Stimulated activated CD4-positive, alpha-beta T cell treated with anti-CD3 and anti-CD28 coated beads, TNF-alpha, amount 100 ng/mL, for 4 hours (primary cell): Measurements from ENCODE around the gene CD40LG.

Experiments
- DNase-seq, 3 experiments: peaks; one replicate each; pipeline ENCODE4 v3.0.0-alpha.2; 2020; ENCODE audit warnings: low read depth in 3 of 3

CD40LG gene

GRCh38 chrX:136650811-136651210 is 2.9 kb downstream of the CD40LG start:
- DNase-seq: no peak

GRCh38 chrX:136652822-136653723 is 5.1 kb downstream of the CD40LG start:
- no peak for DNase-seq

- DNase-seq: no peak
Observed at GRCh38 chrX:136656361-136656964, 8.5 kb downstream of the CD40LG start.

DNA sequence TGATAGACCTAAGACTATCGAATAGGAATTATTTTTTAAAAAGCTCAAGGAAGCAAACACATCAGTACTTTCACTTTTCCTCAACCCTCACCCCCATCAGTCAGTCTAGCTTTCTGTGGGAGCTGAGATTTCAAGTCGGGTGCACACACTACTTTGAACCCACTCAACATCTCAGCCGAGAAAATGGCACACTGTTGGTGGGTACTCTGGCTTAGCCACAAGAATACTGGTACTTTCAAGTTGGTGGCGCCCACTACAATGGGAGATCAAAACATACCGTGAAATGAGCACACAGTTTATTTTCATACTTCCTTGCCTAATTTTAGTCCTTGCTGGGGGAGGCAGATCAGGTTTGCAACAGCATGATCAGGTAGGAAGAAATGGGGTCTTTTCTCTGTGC is 10.2 kb downstream of the CD40LG start:
- DNase-seq: no peak

- no peak for DNase-seq
Observed at GRCh38 chrX:136659174-136659573, 11.2 kb downstream of the CD40LG start.

DNA sequence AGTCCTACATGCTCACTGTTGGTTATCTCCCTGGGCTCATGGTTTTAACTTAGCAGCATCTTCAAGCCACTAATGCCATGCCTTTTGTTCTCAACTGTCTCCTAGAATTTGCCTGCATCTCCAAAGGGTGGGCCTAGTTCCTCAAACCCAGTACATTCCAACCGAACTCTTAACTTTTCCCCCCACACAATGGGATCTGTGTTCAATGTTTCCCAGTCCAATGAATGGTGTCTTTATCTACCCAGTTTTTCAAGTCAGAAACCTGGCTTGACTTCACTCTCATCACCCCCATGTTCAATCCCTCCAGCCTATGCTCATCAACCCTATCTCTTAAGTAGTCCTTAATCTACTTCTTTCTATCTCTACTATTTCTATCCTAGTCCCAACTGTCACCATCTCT is 12.9 kb downstream of the CD40LG start:
- DNase-seq: no peak

DNA sequence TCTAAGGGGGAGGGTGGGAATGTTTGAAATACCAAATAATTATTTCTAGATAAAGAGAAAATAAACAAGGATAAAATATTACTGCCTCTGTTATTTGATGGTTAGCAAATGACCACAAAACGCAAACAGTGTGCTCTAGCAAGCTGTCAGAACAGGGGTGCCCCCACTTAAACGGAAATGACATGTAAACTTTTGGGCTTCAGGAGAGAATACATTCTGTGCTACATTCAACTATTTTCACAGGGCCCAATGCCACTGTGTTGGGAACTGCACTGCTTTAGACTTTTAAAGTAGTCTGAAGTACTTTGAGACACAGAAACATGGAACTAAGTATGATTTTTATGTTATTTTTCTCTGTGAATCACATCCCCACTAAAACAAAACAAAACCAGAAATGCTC is 14.1 kb downstream of the CD40LG start:
- DNase-seq: no peak

DNA sequence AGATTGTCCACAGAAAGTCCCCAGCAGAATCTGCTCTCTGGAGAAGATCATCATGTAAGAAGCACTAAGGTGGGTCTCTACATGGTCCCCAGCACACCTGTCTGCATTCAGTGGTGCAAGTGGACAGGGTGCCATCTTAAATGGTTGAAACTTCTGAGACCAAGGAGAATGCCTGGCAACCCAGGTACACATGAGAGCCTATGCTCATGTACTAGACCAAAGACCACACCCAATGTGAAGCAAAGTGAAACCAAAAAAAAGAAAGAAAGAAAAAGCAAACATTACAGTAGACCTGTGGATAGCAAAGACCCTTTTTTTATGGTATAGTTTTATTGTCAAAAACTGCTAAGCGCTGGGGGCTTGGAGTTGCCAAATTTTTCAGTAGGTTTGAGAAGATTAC is 15.0 kb downstream of the CD40LG start:
- no peak for DNase-seq

GRCh38 chrX:136665258-136665900 is 17.4 kb downstream of the CD40LG start:
- no peak for DNase-seq

GRCh38 chrX:136666088-136666487 is 18.1 kb downstream of the CD40LG start:
- no peak for DNase-seq

- DNase-seq: no peak
Observed at GRCh38 chrX:136667446-136668168, 19.6 kb downstream of the CD40LG start.

DNA sequence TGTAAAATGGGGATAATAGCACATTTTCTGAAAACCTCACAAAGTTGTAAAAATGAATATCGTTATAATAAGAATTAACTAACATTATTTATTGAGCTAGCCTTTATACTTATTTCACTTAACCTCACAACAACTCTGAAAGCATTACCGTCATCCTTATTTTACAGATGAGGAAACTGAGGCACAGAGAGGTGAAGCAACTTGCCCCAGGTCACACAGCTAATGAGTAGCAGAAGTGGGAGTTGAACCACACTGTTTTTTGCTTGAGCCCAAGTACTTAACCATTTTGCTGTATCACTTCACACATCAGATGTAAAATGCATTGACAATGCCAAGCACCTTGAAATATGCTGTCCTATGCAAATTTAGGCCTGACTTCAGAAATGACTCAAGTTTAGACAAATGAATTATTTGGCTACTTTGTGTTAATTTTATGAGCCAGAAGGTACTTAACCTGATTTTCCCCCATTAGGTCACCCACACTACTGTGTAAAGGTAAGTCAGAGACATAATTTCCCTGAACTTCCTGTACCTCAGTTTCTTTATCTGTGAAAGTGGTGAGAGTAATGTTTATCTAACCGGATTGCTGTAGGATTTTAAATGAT is 23.1 kb downstream of the CD40LG start:
- no peak for DNase-seq

GRCh38 chrX:136674270-136674985 is 26.5 kb downstream of the CD40LG start:
- DNase-seq: no peak

DNA sequence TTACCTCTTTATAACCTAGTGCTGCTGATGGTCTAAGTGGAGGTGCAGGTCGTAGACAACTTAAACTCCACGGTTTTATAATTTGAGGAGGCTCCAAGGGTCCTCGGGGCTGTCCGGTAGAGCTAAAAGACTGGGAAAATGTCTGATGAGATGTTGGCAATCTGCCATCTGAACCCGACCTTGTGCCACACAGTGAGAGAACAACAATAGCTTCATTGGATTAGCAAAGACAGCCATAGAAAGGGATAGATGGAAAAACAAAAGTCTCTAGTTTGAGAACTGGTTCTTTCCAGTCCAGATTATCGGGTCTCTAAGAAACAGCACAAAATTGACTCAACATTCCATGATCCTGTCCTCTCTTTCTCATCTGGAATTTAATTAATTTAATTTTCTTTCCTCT is 31.6 kb downstream of the CD40LG start:
- no peak for DNase-seq

GRCh38 chrX:136684120-136684519 is 36.2 kb downstream of the CD40LG start:
- DNase-seq: no peak

GRCh38 chrX:136687457-136687856 is 39.5 kb downstream of the CD40LG start:
- no peak for DNase-seq

GRCh38 chrX:136689436-136689835 is 41.5 kb downstream of the CD40LG start:
- DNase-seq: no peak

DNA sequence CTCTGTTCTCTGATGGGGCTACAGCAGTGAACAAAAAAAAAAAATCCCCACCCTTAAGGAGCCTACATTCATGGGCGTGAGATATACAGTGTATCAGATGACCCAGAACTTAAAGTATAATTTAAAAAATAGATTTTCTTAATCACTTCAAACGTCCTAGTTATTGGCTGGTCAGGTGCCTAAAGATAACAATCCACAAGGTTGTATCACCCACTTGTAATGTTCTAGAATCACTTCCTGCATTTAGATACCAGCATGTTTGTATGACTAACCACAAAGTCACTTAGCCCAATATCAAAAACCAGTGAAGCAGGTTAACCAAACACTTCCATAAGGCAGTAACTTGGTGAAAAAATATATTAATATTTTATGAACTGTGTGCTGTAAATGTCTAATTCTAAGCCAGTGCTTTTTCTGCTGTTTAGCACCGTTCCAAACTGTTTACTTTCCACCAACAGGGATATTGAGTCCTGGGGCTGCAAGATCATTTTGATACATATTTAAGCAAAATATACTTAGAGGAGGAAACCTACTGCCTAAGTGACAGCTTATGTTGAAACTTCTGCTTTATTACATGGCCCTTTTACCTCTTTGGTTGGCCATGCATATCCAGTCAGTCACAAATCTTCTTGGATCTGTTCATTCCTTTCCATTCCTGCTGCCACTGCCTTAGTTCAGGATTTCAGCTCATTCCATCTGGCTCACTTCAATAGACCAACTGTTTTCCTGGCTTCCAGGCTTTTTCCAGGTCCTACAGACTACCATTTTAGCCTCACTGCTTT is 43.3 kb downstream of the CD40LG start:
- DNase-seq: no peak

DNA sequence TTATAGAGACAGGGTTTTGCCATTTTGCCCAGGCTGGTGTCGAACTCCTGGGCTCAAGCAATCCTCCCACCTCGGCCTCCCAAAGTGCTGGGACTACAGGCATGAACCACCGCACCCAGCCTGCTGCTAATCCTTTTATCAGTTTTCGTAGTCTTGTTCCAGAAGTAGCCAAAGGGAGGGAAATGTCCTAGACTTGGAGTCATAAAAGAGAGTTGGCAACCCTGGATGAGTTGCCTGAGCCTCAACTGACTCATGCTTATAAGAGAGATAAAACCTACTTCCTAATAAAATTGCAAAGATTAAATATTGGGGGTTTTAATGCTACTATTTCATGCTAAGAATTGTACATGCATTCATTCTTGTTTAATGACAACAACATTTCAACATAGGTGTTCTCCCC is 44.3 kb downstream of the CD40LG start:
- no peak for DNase-seq

- no peak for DNase-seq
Observed at GRCh38 chrX:136694431-136695087, 46.6 kb downstream of the CD40LG start.
